Fibroblast of villous mesenchyme (primary cell): Measurements from ENCODE around the gene PIKFYVE. TPM values are rescaled to one million over a fixed set of nuclear protein-coding genes. Genes with fewer than 3 reads are reported as not detected.
"Not testable (repeated sequence)": the region's sequence is repeated elsewhere in the genome, so short reads cannot be mapped to it uniquely, and the experiment has no call there.

Source experiments
- DNase-seq: peaks from one replicate; pipeline ENCODE4 v3.0.0-alpha.2; 2010; ENCODE audit warnings: low read depth
- H3K4me3 ChIP-seq: 2 replicates; pipeline ENCODE4 v1.5.1; 2011; ENCODE audit warnings: low read depth, mild to moderate bottlenecking, low read length
- CTCF ChIP-seq: IDR thresholded peaks from 2 replicates; pipeline ENCODE4 v1.5.1; 2012; ENCODE audit warnings: low read depth, mild to moderate bottlenecking, low read length; ENCODE audit not compliant: insufficient read depth
- total RNA-seq: library from RNA; depleted of rRNA; stranded (reverse); fragments of >200 nt; gene quantifications from 2 replicates; pipeline ENCODE4 v1.2.3, GENCODE V29; 2012

The PIKFYVE gene
- total RNA-seq, 1 donor = 46.6 TPM

GRCh38 chr2:208384637-208385036 is 118.6 kb downstream of the PIKFYVE start:
- TF ChIP-seq CTCF = no peak
- DNase-seq = no peak
- H3K4me3 ChIP-seq = no peak overlapping the region

GRCh38 chr2:208386541-208386940 is 120.5 kb downstream of the PIKFYVE start:
- TF ChIP-seq CTCF = no peak
- DNase-seq = no peak
- no peak overlapping the region for H3K4me3 ChIP-seq

GRCh38 chr2:208389940-208390339 is 123.9 kb downstream of the PIKFYVE start:
- no peak for TF ChIP-seq CTCF
- DNase-seq = no peak
- no peak overlapping the region for H3K4me3 ChIP-seq

DNA sequence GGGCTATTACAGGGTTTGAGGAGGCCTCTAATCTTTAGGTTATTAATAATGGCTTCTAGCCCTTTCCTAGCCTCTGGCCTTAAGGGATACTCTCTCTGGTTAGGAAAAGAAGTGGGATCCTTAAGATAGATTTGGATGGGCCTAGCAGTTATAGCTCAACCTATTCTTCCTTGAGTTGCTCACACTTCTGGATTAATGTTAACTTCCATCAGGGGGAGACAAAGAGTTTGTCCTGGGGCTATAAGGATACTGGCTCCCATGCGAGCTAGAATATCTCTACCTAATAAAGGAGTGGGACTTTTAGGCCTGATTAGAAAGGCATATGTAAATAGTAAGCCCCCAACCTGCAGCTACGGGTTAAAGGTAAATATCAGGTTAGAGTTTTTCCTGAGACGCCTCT is 126.2 kb downstream of the PIKFYVE start:
- H3K4me3 ChIP-seq = no peak overlapping the region
- peak; percentile 19 for TF ChIP-seq CTCF
- DNase-seq = no peak

- DNase-seq, H3K4me3 ChIP-seq: not testable (repeated sequence)
These were observed 130.7 kb downstream of the PIKFYVE start for GRCh38 chr2:208396796-208397195.

- no peak overlapping the region for H3K4me3 ChIP-seq
- no peak for TF ChIP-seq CTCF
- no peak for DNase-seq
These were observed 133.1 kb downstream of the PIKFYVE start for GRCh38 chr2:208399201-208399600.

DNA sequence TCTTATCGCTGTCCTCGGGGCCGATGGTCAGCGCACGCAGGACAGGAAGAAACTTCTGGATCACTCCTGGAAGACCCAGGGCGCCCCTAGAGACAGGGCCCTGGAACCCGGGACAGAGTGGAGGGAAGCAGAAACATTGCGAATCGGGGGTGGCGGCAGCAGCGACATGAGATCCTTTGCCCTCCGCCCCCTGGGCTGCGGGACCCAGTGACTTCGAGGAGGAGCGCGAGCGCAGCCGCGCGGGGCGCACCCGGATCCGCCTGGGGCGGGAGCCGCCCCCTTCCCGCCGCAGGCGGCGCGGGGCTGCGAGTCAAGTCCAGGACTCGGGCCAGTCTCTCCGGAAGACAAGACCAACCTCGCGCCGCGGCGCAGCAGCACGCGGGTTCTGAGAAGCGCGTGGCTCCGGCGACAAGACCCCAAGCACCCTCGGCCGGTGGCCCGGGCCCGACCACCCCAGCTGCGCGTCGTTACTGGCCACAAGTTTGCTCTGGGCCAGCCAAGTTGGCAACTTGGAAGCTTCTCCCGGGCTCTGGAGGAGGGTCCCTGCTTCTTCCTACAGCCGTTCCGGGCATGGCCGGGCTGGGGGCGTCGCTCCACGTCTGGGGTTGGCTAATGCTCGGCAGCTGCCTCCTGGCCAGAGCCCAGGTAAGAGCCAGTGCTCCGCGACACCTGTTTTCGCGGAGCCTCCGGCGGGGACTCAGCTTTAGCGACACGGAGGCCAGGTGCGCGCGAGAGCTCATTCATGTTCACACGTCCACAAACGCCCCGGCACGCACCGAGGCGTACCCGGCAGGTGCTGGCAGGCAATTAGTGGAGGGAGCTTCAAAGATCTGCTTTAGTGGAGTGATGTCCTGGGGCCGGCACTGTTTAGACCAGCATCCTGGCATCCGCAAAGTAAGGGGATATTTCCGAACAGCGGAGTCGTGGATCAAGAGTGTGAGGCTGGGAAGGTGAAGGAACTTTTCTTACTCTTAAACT is 140.7 kb downstream of the PIKFYVE start, which contains the start of gene PTH2R:
PTH2R (plus strand) TSS at position 319 of the 978 bp plus-strand sequence; CDS start at position 571, 252 bp downstream.
- no peak for DNase-seq
- no peak for TF ChIP-seq CTCF
- H3K4me3 ChIP-seq = peak within 1 kb of the TSS; percentile 9
